GM08714 (cell line): ENCODE measurements around the gene PALLD.

Experiments used
- H3K4me3 ChIP-seq: fragments of 200-500 bp; sonication (Bioruptor generic); 2 replicates; pipeline ENCODE4 v1.5.1; 2014; ENCODE audit warnings: mild to moderate bottlenecking, low read length, inconsistent platforms
- ZNF274 ChIP-seq: IDR thresholded peaks from 2 replicates; pipeline ENCODE4 v1.6.1; 2012; ENCODE audit warnings: mild to moderate bottlenecking, low read depth, low read length

PALLD gene

DNA sequence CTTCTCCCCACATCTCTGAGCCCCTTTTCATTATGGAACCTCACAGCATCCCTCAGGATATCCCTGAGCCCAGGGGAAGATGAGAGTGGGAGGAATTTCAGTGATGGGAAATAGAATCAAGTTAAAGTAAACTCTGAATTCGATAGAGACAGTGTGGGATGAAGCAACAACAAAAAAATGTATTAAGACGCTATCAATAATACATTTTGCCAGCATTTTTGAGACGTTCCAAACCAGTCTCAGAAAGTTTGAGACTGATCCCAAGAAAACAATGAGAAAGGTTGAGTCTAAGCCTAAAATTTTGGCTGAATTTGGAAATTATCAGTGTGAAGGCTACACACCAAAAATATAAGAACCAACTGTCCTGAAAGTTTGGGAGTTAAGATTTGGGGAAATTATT, 317.0 kb downstream of the PALLD start:
- H3K4me3 ChIP-seq, result no peak overlapping the region
- no peak for TF ChIP-seq ZNF274

DNA sequence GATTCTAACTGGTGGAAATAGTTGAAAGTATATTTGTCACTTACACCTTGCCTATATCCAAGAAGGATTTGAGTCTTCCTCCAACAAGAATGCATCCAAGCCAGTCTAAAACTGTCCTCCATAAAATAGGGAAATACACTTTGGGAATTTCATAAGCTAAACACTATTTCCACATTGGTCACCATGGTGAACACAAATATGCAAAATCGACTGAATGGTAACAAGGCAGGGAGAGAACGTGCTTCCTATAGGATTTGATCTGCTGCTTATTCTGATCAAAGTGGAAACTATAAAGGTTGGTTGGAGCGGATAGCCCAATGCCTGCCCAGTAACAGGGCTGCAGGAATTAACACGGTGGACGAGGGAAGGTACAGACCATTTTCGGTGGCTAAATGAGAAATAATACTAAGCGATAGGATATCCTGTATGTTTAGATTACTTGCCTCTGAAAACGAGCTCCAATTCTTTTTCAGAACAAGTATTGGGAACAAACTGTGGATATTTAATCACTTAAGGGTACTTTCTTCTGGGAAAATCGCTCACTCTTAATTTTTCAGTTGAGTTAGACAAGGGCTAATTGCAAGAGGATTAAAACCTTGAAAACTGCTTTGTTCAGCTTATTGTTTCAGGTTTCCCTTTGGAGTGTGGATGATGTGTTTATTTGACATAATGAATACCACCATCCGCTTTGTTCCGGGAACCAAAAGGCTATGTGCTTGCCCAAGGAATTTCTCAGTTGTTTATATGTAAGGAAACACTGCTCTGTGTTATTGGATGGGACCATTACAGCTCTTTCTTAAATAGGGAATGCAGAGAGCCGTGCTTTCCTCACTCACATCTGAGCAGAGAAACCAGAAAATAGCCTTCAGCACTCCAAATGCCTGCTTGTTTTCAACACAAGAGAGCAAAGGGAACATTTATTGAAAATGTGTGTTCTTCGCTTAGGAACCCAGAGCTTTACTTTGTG, 318.8 kb downstream of the PALLD start:
- H3K4me3 ChIP-seq, result no peak overlapping the region
- no peak for TF ChIP-seq ZNF274

DNA sequence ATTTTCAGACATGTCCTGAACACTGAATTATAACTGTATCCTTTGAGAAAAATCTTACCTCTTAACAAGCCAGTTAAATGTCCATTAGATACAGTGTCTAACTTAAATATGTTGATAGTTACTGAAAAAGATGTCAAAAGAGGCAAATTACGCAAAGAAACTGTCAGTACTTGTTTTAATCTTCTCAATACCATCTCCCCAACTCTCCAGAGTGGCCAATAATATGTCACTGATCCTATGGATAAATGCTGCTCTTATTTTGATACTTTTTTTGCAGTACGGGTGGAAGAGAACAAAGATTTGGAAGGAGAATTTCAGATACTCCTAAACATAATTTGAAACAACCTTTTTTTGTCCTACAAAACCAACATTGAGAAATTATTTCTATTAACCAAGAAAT, 320.5 kb downstream of the PALLD start:
- no peak overlapping the region for H3K4me3 ChIP-seq
- TF ChIP-seq ZNF274, result no peak

DNA sequence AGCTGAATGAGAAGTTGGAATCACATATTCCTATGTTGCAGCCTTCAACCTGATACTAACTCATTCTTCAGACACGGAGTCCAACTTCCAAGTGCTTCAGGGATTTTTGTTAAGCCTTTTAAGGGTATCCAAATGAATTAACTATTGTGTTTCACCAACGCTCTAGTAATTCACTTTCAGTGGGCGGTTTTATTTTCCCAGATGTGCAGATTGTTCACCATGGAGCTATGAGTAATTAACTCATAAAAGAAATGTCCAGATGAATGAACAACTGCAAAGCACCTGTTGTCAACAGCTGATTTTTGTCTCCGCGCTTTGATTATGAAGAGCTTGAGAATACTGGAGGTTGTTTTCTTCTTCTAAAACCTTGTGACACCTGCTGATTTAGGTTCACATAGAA, 325.6 kb downstream of the PALLD start:
- H3K4me3 ChIP-seq, result no peak overlapping the region
- TF ChIP-seq ZNF274, result no peak

DNA sequence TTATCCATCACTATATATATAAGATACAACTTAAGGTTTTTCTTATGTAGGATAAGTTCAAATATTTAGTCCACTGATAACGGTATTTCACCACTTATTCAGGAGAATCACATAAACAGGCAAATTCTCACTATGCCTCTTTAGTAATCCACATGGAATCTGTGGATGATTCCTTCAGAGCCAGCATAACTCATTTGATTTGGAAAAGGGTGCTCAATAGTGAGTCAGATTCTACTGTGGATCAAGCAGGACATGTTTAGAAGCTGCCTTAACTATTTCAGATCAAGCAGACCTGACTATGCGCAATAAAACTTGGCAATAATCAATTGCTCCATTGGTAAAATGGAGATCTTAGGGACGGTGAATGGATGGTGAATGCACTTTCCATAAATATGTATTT, 329.1 kb downstream of the PALLD start:
- no peak for TF ChIP-seq ZNF274
- H3K4me3 ChIP-seq, result no peak overlapping the region

DNA sequence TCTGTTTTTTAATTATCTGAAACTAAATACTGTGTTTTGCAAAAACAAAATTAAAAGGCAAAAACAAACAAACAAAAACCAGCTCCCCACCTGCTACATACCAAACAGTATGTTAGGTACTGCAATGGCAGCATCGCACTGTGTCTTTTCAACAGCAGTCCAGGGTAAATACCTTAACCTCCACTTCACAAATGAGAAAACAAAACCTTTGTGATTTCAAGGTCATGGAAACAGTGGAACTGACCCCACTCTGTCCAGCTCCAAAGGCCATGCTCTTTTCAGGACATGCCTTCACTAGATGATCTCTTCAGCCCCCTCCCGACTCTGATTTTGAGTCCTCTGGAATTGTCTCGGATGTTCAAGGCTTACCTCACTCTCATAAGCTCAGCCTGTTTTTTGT, 329.8 kb downstream of the PALLD start:
- no peak for TF ChIP-seq ZNF274
- H3K4me3 ChIP-seq, result no peak overlapping the region

DNA sequence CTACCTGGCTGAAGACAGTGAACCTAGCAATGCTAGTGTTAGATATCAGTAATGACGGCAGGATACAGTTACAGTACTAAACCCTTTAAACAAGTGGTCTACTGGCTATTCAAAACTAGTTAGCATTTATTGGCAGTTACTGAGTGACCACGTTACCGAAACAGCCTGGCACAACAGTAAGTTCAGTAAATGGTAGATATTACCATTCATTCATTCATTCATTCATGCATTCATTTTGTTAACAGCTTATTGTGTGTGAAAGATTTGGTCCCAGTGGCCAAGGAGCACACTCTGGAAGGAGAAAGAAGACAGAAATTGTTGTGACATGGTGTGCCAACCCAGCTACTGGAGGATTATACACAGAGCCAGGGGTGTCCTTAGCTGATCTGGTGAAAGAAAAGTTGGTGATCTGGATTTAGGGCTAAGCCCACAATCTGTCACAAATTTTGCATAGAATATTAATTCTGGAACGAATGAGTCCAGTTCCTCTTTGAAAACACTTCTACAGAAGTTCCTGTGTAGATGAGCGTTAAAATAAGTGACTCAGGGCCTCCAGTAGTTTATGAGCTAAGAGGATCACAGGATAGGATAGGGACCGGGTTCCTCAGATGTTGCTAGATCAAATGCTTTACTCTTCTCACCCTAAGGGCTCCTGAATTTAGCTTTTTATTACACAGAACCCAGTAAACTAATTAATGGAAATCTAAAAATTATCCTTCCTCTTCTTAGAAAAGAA, 334.1 kb downstream of the PALLD start:
- no peak overlapping the region for H3K4me3 ChIP-seq
- TF ChIP-seq ZNF274, result no peak

DNA sequence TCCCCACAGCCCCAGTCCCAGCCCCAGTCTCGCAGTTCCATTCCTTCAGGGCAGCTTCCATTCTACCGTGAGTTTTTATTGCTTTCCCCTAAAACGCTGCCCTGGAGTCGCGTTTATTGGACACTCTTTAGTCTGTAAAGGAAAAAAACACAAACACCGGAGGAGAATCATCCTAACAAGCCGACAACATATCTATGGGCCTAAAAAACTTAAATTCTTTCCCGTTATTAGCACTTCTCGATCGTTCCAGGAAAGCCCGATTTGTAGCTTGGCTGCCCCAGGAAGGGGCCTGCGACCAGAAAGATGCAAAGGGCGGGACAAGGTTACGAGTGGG, 334.7 kb downstream of the PALLD start:
- peak overlapping the region; percentile 59 for H3K4me3 ChIP-seq
- no peak for TF ChIP-seq ZNF274

DNA sequence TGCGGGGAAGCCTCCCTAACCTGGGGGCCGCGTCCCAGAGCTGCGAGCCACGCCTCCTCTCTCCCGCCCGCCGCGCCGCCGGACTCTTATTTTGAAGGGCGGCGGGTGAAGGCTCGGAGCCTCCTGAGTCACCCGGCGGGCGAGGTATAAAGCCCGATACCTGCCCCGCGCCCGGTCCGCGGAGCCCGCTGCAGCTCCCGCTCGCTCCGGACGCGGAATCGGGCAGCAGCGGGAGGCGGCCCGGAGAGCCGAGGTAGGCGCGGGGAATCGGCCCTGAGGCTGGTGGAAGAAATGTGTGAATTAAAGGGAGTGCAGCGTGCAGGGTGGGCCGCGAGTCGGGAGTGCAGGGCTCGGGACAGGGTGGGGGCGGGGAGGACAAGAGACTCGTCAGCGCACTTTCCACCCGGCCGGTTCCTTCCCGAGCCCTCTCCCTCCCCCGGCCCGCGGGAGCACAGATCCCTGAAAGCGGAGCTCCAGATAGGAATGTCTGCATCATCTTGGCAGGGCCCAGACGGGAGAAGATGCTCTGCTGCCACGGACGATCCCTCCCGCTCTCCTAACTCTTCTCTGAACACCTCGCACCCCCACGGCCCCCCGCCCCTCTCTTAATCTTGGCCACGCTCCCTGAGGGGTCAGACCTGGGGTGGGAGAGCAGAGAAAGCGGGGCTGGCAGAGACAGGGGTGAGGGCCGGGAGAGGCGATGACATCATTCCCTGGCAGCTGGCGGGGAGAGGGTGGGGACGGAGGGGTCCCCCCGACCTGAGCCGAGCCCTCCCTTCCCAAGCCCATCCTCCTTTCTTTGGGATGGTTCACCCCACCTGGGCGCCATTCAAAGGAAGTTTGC, 335.3 kb downstream of the PALLD start:
- H3K4me3 ChIP-seq, result peak overlapping the region; percentile 59
- no peak for TF ChIP-seq ZNF274

DNA sequence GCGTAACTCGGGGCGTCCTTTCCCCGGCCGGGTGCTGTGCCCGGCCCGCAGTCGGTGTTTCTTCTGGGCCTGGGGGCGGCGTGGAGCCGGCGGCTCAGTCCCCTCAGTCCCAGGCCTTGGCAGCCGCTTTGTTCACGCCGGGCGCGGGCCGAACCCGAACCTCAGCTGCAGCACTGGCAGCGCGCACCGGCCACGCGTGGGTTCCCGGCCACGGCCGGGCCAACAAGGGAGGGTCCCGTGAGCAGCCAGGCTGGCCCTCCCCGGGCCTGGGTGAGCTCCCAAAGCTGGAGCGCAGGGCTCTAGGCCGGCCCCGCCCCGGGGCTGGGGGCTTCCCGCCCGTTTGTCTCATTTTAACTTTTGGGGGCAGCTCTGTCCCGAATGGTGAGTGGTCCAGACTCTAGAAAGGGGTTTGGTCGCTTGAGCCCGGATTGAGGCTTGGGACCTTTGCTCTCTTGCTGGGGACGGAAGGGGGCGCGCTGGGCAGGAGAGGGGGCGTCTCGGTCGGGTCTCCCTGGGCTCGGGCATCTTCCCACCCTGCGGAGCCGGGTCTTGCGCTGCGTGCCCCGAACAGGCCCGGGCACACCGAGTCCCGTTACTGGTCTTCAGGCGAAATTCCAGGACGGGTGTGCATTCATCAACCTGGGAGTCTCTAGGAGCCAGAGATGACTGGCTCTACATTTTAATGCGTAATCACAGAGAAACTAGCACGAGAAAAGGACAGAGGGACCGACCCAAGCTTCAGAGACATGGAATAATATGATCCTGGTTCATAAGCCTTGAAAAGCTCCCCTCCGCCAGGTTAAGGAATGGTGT, 336.1 kb downstream of the PALLD start:
- peak overlapping the region; percentile 59 for H3K4me3 ChIP-seq
- TF ChIP-seq ZNF274, result no peak

DNA sequence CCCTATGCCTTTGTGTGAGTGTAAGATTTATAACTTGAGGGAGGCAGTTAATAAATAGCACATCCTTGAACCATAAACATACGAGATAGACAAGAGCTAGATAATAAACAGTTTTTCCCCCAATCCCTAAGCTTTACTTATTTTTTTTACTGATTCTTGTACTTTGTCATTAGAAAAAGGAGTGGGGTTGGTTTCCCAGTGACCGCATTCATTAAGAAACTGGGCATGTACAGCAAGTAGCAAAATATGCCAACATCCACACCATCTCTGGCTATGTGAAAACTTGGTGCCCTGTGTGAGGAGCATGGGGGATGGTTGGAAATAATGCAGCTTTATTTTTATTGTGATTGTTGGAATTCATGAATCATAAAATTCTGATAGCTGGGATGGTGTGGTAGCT, 337.0 kb downstream of the PALLD start:
- H3K4me3 ChIP-seq, result no peak overlapping the region
- TF ChIP-seq ZNF274, result no peak

DNA sequence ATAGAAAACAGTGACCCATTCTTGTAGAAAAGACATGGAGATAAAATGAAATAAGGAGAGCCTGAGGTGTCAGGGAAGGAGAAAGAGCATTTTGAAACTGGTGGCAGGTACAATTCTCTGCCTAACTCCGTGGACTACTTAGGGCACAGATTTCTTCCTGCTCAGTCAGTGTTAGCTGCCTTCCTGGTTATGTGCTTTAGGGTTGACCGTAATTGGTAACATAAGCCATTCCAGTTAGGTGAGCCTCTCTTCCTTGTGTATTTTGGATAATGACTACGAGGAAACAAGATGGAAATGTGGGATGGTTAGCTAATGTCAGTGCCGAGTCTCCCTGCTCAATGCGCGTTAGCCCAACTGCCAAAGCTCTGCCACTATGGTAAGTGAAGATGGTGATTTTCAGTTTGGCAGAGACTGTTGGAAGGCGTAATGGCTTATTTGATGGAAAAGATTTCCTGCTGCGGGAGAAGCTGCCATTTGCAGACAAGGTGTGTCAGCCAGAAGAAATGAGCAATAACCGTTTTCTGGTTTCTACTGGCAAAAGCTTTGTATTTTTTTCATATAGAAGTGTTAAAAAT, 339.1 kb downstream of the PALLD start:
- no peak for TF ChIP-seq ZNF274
- H3K4me3 ChIP-seq, result no peak overlapping the region

DNA sequence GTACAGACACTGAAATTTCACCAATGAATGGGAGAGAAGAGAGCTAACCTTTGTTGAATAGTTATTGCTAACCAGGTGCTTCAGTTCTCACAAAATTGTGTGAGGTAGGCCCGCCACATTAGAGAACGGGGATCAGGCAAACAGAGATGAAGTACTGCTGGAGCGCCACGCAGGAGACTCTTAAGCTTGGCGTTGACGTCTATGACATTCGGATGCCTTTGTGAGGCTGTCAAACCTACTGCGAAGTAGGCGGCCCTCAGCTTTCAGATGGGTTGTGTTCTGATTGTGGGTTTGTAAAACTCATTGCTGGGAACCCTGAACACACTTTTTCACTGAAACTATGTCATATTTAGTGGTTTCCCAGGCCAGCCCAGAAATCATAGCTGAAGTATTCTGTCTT, 339.6 kb downstream of the PALLD start:
- no peak overlapping the region for H3K4me3 ChIP-seq
- no peak for TF ChIP-seq ZNF274
